ENCODE data around the gene FAM53B.
"Not testable (repeated sequence)": the region's sequence is repeated elsewhere in the genome, so short reads cannot be mapped to it uniquely, and the experiment has no call there.

FAM53B gene

GRCh38 chr10:124748953-124749645 lies 4.9 kb upstream of the FAM53B start:
- Histone ChIP-seq H3K36me3 (ENCODE audit: control insufficient read depth, low read depth, low read length) (peaks cover 12% of the 10 kb centered on the region), H3K27ac (ENCODE audit: low read length) (no peak overlapping the region), H3K4me3 (ENCODE audit: low read length) (no peak overlapping the region), H3K4me1 (ENCODE audit: control insufficient read depth, low read depth, low read length) (peaks cover 8% of the 10 kb centered on the region), H3K27me3 (ENCODE audit: control insufficient read depth, insufficient read depth, low read length) (peaks cover 6% of the 10 kb centered on the region), H3K9me3 (ENCODE audit: control insufficient read depth, low read depth, low read length) (no peaks in the 10 kb centered on the region), H3K9ac (ENCODE audit: low read length) (no peak overlapping the region)

GRCh38 chr10:124748166-124748565 lies 4.0 kb upstream of the FAM53B start:
- Histone ChIP-seq H3K4me3 (ENCODE audit: low read length) (no peak overlapping the region), H3K9ac (ENCODE audit: low read length) (no peak overlapping the region), H3K9me3 (ENCODE audit: control insufficient read depth, low read depth, low read length) (no peaks in the 10 kb centered on the region), H3K27ac (ENCODE audit: low read length) (no peak overlapping the region), H3K27me3 (ENCODE audit: control insufficient read depth, insufficient read depth, low read length) (peaks cover 11% of the 10 kb centered on the region), H3K4me1 (ENCODE audit: control insufficient read depth, low read depth, low read length) (peaks cover 8% of the 10 kb centered on the region), H3K36me3 (ENCODE audit: control insufficient read depth, low read depth, low read length) (peaks cover 12% of the 10 kb centered on the region)

- Histone ChIP-seq H3K4me1 (ENCODE audit: control insufficient read depth, low read depth, low read length) (peaks cover 8% of the 10 kb centered on the region), H3K36me3 (ENCODE audit: control insufficient read depth, low read depth, low read length) (peaks cover 12% of the 10 kb centered on the region), H3K27me3 (ENCODE audit: control insufficient read depth, insufficient read depth, low read length) (peaks cover 16% of the 10 kb centered on the region), H3K9ac (ENCODE audit: low read length) (no peak overlapping the region), H3K4me3 (ENCODE audit: low read length) (no peak overlapping the region), H3K27ac (ENCODE audit: low read length) (no peak overlapping the region), H3K9me3 (ENCODE audit: control insufficient read depth, low read depth, low read length) (no peaks in the 10 kb centered on the region)
Measured at GRCh38 chr10:124747745-124748144, 3.6 kb upstream of the FAM53B start.

- Histone ChIP-seq H3K9ac (ENCODE audit: low read length) (no peak overlapping the region), H3K27ac (ENCODE audit: low read length) (no peak overlapping the region), H3K4me1 (ENCODE audit: control insufficient read depth, low read depth, low read length) (peaks cover 12% of the 10 kb centered on the region), H3K27me3 (ENCODE audit: control insufficient read depth, insufficient read depth, low read length) (peaks cover 23% of the 10 kb centered on the region), H3K9me3 (ENCODE audit: control insufficient read depth, low read depth, low read length) (no peaks in the 10 kb centered on the region), H3K36me3 (ENCODE audit: control insufficient read depth, low read depth, low read length) (peaks cover 12% of the 10 kb centered on the region), H3K4me3 (ENCODE audit: low read length) (no peak overlapping the region)
Measured at GRCh38 chr10:124746992-124747391, 2.8 kb upstream of the FAM53B start.

- Histone ChIP-seq H3K4me1 (ENCODE audit: control insufficient read depth, low read depth, low read length) (peaks cover 18% of the 10 kb centered on the region), H3K36me3 (ENCODE audit: control insufficient read depth, low read depth, low read length) (peaks cover 12% of the 10 kb centered on the region), H3K27me3 (ENCODE audit: control insufficient read depth, insufficient read depth, low read length) (peaks cover 29% of the 10 kb centered on the region)
- H3K9ac ChIP-seq (ENCODE audit: low read length); H3K4me3 ChIP-seq (ENCODE audit: low read length); H3K27ac ChIP-seq (ENCODE audit: low read length); H3K9me3 ChIP-seq (ENCODE audit: control insufficient read depth, low read depth, low read length): not testable (repeated sequence)
Measured at GRCh38 chr10:124746447-124746846, 2.3 kb upstream of the FAM53B start.

GRCh38 chr10:124745673-124746072 lies 1.5 kb upstream of the FAM53B start:
- Histone ChIP-seq H3K27ac (ENCODE audit: low read length) (no peak overlapping the region), H3K4me3 (ENCODE audit: low read length) (no peak overlapping the region), H3K27me3 (ENCODE audit: control insufficient read depth, insufficient read depth, low read length) (peaks cover 35% of the 10 kb centered on the region), H3K9me3 (ENCODE audit: control insufficient read depth, low read depth, low read length) (no peaks in the 10 kb centered on the region), H3K9ac (ENCODE audit: low read length) (no peak overlapping the region), H3K36me3 (ENCODE audit: control insufficient read depth, low read depth, low read length) (peaks cover 12% of the 10 kb centered on the region), H3K4me1 (ENCODE audit: control insufficient read depth, low read depth, low read length) (peaks cover 25% of the 10 kb centered on the region)

GRCh38 chr10:124745252-124745651 lies 1.1 kb upstream of the FAM53B start:
- Histone ChIP-seq H3K9me3 (ENCODE audit: control insufficient read depth, low read depth, low read length) (no peaks in the 10 kb centered on the region), H3K27ac (ENCODE audit: low read length) (no peak overlapping the region), H3K4me1 (ENCODE audit: control insufficient read depth, low read depth, low read length) (peaks cover 29% of the 10 kb centered on the region), H3K4me3 (ENCODE audit: low read length) (peak overlapping the region; percentile 50), H3K36me3 (ENCODE audit: control insufficient read depth, low read depth, low read length) (peaks cover 9% of the 10 kb centered on the region), H3K27me3 (ENCODE audit: control insufficient read depth, insufficient read depth, low read length) (peaks cover 39% of the 10 kb centered on the region), H3K9ac (ENCODE audit: low read length) (no peak overlapping the region)

- Histone ChIP-seq H3K4me1 (ENCODE audit: control insufficient read depth, low read depth, low read length) (peaks cover 47% of the 10 kb centered on the region), H3K9ac (ENCODE audit: low read length) (peak overlapping the region; percentile 55), H3K4me3 (ENCODE audit: low read length) (peak overlapping the region; percentile 58), H3K36me3 (ENCODE audit: control insufficient read depth, low read depth, low read length) (peaks cover 6% of the 10 kb centered on the region), H3K9me3 (ENCODE audit: control insufficient read depth, low read depth, low read length) (no peaks in the 10 kb centered on the region), H3K27ac (ENCODE audit: low read length) (no peak overlapping the region), H3K27me3 (ENCODE audit: control insufficient read depth, insufficient read depth, low read length) (peaks cover 57% of the 10 kb centered on the region)
Measured at GRCh38 chr10:124743191-124744101, 732 bp downstream of the FAM53B start.

GRCh38 chr10:124742413-124743190 lies 1.6 kb downstream of the FAM53B start:
- H3K36me3 ChIP-seq (ENCODE audit: control insufficient read depth, low read depth, low read length) = no peaks in the 10 kb centered on the region
- H3K9me3 ChIP-seq (ENCODE audit: control insufficient read depth, low read depth, low read length) = no peaks in the 10 kb centered on the region
- H3K4me1 ChIP-seq (ENCODE audit: control insufficient read depth, low read depth, low read length) = peaks cover 54% of the 10 kb centered on the region
- peak overlapping the region; percentile 58 for H3K4me3 ChIP-seq (ENCODE audit: low read length)
- no peak overlapping the region for H3K27ac ChIP-seq (ENCODE audit: low read length)
- H3K27me3 ChIP-seq (ENCODE audit: control insufficient read depth, insufficient read depth, low read length) = peaks cover 60% of the 10 kb centered on the region
- peak overlapping the region; percentile 55 for H3K9ac ChIP-seq (ENCODE audit: low read length)

- H3K9me3 ChIP-seq (ENCODE audit: control insufficient read depth, low read depth, low read length) = no peaks in the 10 kb centered on the region
- peak overlapping the region; percentile 58 for H3K4me3 ChIP-seq (ENCODE audit: low read length)
- H3K27ac ChIP-seq (ENCODE audit: low read length) = no peak overlapping the region
- peaks cover 60% of the 10 kb centered on the region for H3K27me3 ChIP-seq (ENCODE audit: control insufficient read depth, insufficient read depth, low read length)
- H3K9ac ChIP-seq (ENCODE audit: low read length) = no peak overlapping the region
- no peaks in the 10 kb centered on the region for H3K36me3 ChIP-seq (ENCODE audit: control insufficient read depth, low read depth, low read length)
- H3K4me1 ChIP-seq (ENCODE audit: control insufficient read depth, low read depth, low read length) = peaks cover 61% of the 10 kb centered on the region
Measured at GRCh38 chr10:124741922-124742412, 2.2 kb downstream of the FAM53B start.

GRCh38 chr10:124741281-124741921 lies 2.8 kb downstream of the FAM53B start:
- no peaks in the 10 kb centered on the region for H3K9me3 ChIP-seq (ENCODE audit: control insufficient read depth, low read depth, low read length)
- H3K4me1 ChIP-seq (ENCODE audit: control insufficient read depth, low read depth, low read length) = peaks cover 65% of the 10 kb centered on the region
- H3K27me3 ChIP-seq (ENCODE audit: control insufficient read depth, insufficient read depth, low read length) = peaks cover 60% of the 10 kb centered on the region
- no peak overlapping the region for H3K27ac ChIP-seq (ENCODE audit: low read length)
- H3K4me3 ChIP-seq (ENCODE audit: low read length) = no peak overlapping the region
- H3K9ac ChIP-seq (ENCODE audit: low read length) = no peak overlapping the region
- no peaks in the 10 kb centered on the region for H3K36me3 ChIP-seq (ENCODE audit: control insufficient read depth, low read depth, low read length)

Measured in iPS-18a (cell line).